H1 (cell line): ENCODE measurements around the gene PHLPP1. TPM values are rescaled to one million over a fixed set of nuclear protein-coding genes. Genes with fewer than 3 reads are reported as not detected.

Experiments used
- BACH1 ChIP-seq: IDR thresholded peaks from 2 replicates; pipeline ENCODE4 v1.6.1; 2012; ENCODE audit warnings: low read length, improper control_type of control experiment
- CBX5 ChIP-seq: fragments of 300-800, 300-1000 bp; sonication (generic); IDR thresholded peaks from 2 replicates; pipeline ENCODE4 v1.7.1; 2016; ENCODE audit warnings: antibody characterized with exemption, low read length, low read depth
- E2F6 ChIP-seq: IDR thresholded peaks from 2 replicates; pipeline ENCODE4 v1.6.1; 2012; ENCODE audit warnings: inconsistent platforms
- POLR2A ChIP-seq, 2 experiments: IDR thresholded peaks; 1 replicate in 1 of 2; 2 replicates in 1 of 2; pipeline ENCODE4 v1.6.1; 2011; ENCODE audit warnings: low read depth in 2 of 2, low read length in 2 of 2, mild to moderate bottlenecking in 2 of 2; ENCODE audit errors: control extremely low read depth in 1 of 2
- RNF2 ChIP-seq: fragments of 200-900, 300-1000 bp; sonication (generic); IDR thresholded peaks from 2 replicates; pipeline ENCODE4 v1.7.1; 2016; ENCODE audit warnings: borderline replicate concordance, low read depth, mild to moderate bottlenecking, antibody characterized with exemption, low read length; ENCODE audit not compliant: poor library complexity, severe bottlenecking; ENCODE audit errors: missing control alignments
- SP1 ChIP-seq: IDR thresholded peaks from 2 replicates; pipeline ENCODE4 v1.6.1; 2011; ENCODE audit warnings: low read depth, low read length
- SP4 ChIP-seq: IDR thresholded peaks from 2 replicates; pipeline ENCODE4 v1.6.1; 2012; ENCODE audit warnings: low read length, inconsistent platforms
- polyA plus RNA-seq, 7 experiments: library from polyadenylated mRNA; depleted of rRNA in 3 of 7; stranded (reverse) in 5 of 7; unstranded in 2 of 7; fragments of >200 nt in 5 of 7; fragments of 200-250 nt in 2 of 7; gene quantifications; 1 replicate in 5 of 7; 2 replicates in 1 of 7; 4 replicates in 1 of 7; pipeline versions ENCODE4 v1.2.1 to v1.2.3, GENCODE V29; 2011 to 2013; ENCODE audit warnings: missing spikeins in 2 of 7, mixed read lengths in 2 of 7
- total RNA-seq: library from RNA; stranded (reverse); fragmentation: NEBNext Ultra II Directional; extraction: Animal tissue kit (Norgen Biotek cat#: 25700); gene quantifications from 2 replicates; pipeline ENCODE4 v1.2.1, GENCODE V29; 2021

Gene PHLPP1
- total and polyA plus RNA-seq, 2 of the 8 experiments (the other 6 are each of a cell fraction or from before 2014, with no cell fraction given): 28.0 to 66.3 TPM

DNA sequence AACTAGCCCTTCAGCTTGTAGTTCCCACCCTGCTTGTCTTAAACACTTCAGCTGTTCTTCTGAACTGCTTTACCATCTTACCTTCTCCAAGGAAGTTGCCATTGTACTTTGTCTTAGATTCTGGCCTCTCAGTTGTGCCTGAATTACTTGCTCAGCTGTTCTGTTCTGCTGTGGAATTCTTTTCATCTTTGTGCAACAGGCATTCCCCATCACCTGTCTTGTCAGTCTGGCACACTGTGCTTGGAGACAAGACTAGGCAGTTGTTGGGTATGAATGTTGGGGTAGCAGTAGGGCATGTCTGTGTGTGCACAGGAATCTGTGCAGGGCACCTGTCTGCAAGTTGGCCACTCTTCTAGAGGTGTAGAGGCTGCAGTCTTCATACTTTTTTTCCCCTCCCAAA, 38.7 kb downstream of the PHLPP1 start (continued):
- TF ChIP-seq RNF2 (no peak), SP1 (no peak), E2F6 (no peak), BACH1 (no peak), CBX5 (no peak), SP4 (no peak), POLR2A (IDR thresholded peaks at IDR 0.05; ENCODE audit: control extremely low read depth in 1 of 2, low read depth in 2 of 2, low read length in 2 of 2) (no peak)
